CD4-positive, alpha-beta T cell treated with Interleukin-2 at 100 ng/mL for 4 hours (primary cell): ENCODE measurements around the gene MIPEP.

Experiments
- DNase-seq: peaks from one replicate; pipeline ENCODE4 v3.0.0-alpha.2; 2020; ENCODE audit warnings: low spot score

Gene MIPEP

GRCh38 chr13:23715092-23715761, 174.0 kb downstream of the MIPEP start:
- no peak for DNase-seq

- DNase-seq, result no peak
Measured at GRCh38 chr13:23714672-23715071, 174.5 kb downstream of the MIPEP start.

- no peak for DNase-seq
Measured at GRCh38 chr13:23711355-23711754, 177.8 kb downstream of the MIPEP start.

- DNase-seq, result no peak
Measured at GRCh38 chr13:23710366-23710765, 178.8 kb downstream of the MIPEP start.

- no peak for DNase-seq
Measured at GRCh38 chr13:23709536-23709935, 179.7 kb downstream of the MIPEP start.

- no peak for DNase-seq
Measured at GRCh38 chr13:23707674-23708073, 181.5 kb downstream of the MIPEP start.

- DNase-seq, result no peak
Measured at GRCh38 chr13:23705583-23705982, 183.6 kb downstream of the MIPEP start.

- no peak for DNase-seq
Measured at GRCh38 chr13:23703246-23703860, 185.8 kb downstream of the MIPEP start.

GRCh38 chr13:23701636-23702035, 187.6 kb downstream of the MIPEP start:
- DNase-seq, result no peak

- DNase-seq, result no peak
Measured at GRCh38 chr13:23701186-23701585, 188.0 kb downstream of the MIPEP start.

GRCh38 chr13:23699271-23699670, 189.9 kb downstream of the MIPEP start:
- DNase-seq, result no peak

- DNase-seq, result no peak
Measured at GRCh38 chr13:23697772-23698313, 191.4 kb downstream of the MIPEP start.

- no peak for DNase-seq
Measured at GRCh38 chr13:23696610-23697009, 192.6 kb downstream of the MIPEP start.

- DNase-seq, result peak; percentile 51
Measured at GRCh38 chr13:23695711-23696464, 193.3 kb downstream of the MIPEP start.

- no peak for DNase-seq
Measured at GRCh38 chr13:23695196-23695595, 194.0 kb downstream of the MIPEP start.

GRCh38 chr13:23692816-23693215, 196.4 kb downstream of the MIPEP start:
- DNase-seq, result no peak

GRCh38 chr13:23690668-23691067, 198.5 kb downstream of the MIPEP start:
- no peak for DNase-seq

GRCh38 chr13:23688336-23688735, 200.9 kb downstream of the MIPEP start:
- DNase-seq, result no peak

GRCh38 chr13:23687614-23688013, 201.6 kb downstream of the MIPEP start:
- DNase-seq, result no peak

- no peak for DNase-seq
Measured at GRCh38 chr13:23686948-23687347, 202.3 kb downstream of the MIPEP start.

- DNase-seq, result no peak
Measured at GRCh38 chr13:23685416-23685815, 203.8 kb downstream of the MIPEP start.

GRCh38 chr13:23684647-23685046, 204.6 kb downstream of the MIPEP start:
- DNase-seq, result no peak

- DNase-seq, result no peak
Measured at GRCh38 chr13:23683084-23683483, 206.1 kb downstream of the MIPEP start.
